CD14-positive monocyte (primary cell): ENCODE results near the gene BRD3OS. TPM values are rescaled to one million over a fixed set of nuclear protein-coding genes. Genes with fewer than 3 reads are reported as not detected.

Experiments used
- DNase-seq, 3 donors: peaks; one replicate each; pipeline ENCODE4 v3.0.0-alpha.2; 2011 to 2022
- H2AFZ ChIP-seq: 2 replicates; pipeline ENCODE4 v1.6.0; 2012; ENCODE audit warnings: mild to moderate bottlenecking, low read depth, low read length, inconsistent platforms; ENCODE audit not compliant: insufficient read depth, poor library complexity, severe bottlenecking
- H3K27ac ChIP-seq, 2 donors: 1 replicate in 1 of 2; 2 replicates in 1 of 2; pipeline ENCODE4 v1.5.1; 2012 to 2013; ENCODE audit warnings: low read length in 2 of 2, control low read depth in 1 of 2, inconsistent platforms in 1 of 2, low read depth in 1 of 2, mild to moderate bottlenecking in 1 of 2
- H3K27me3 ChIP-seq, 2 donors: one replicate each; pipeline versions ENCODE4 v1.6.0 to v1.6.1; 2011 to 2013; ENCODE audit warnings: low read length in 2 of 2; ENCODE audit not compliant: control insufficient read depth in 2 of 2, insufficient read depth in 2 of 2
- H3K36me3 ChIP-seq, 2 donors: replicated peaks in 1 of 2; 1 replicate in 1 of 2; 2 replicates in 1 of 2; pipeline versions ENCODE4 v1.5.1 to v1.6.1; 2012 to 2013; ENCODE audit warnings: low read length in 2 of 2, control low read depth in 1 of 2, inconsistent platforms in 1 of 2, mild to moderate bottlenecking in 1 of 2; ENCODE audit not compliant: insufficient read depth in 2 of 2, control insufficient read depth in 1 of 2
- H3K4me1 ChIP-seq, 2 donors: 1 replicate in 1 of 2; 2 replicates in 1 of 2; pipeline versions ENCODE4 v1.5.1 to v1.6.1; 2012 to 2013; ENCODE audit warnings: low read length in 2 of 2, control low read depth in 1 of 2, inconsistent platforms in 1 of 2, mild to moderate bottlenecking in 1 of 2, moderate library complexity in 1 of 2; ENCODE audit not compliant: insufficient read depth in 2 of 2, control insufficient read depth in 1 of 2
- H3K4me2 ChIP-seq: replicated peaks from 2 replicates; pipeline ENCODE3; 2012; ENCODE audit warnings: low read length, moderate library complexity, mild to moderate bottlenecking; ENCODE audit not compliant: poor library complexity, severe bottlenecking; ENCODE audit errors: extremely low read depth
- H3K4me3 ChIP-seq, 3 experiments: fragments of 200-600 bp in 1 of 3; sonication (generic) in 1 of 3; replicated peaks in 1 of 3; 1 replicate in 2 of 3; 2 replicates in 1 of 3; pipeline ENCODE4 v1.5.1; 2011 to 2013; ENCODE audit warnings: low read length in 3 of 3, mild to moderate bottlenecking in 3 of 3, control low read depth in 2 of 3, low read depth in 2 of 3, inconsistent platforms in 1 of 3, moderate library complexity in 1 of 3
- H3K79me2 ChIP-seq: 2 replicates; pipeline ENCODE4 v1.6.0; 2012; ENCODE audit warnings: mild to moderate bottlenecking, control low read depth, inconsistent platforms, low read length, moderate library complexity; ENCODE audit not compliant: insufficient read depth
- H3K9ac ChIP-seq: 2 replicates; pipeline ENCODE4 v1.6.0; 2017; ENCODE audit warnings: low read length, mild to moderate bottlenecking; ENCODE audit not compliant: insufficient read depth, poor library complexity, severe bottlenecking
- H3K9me3 ChIP-seq, 2 donors: replicated peaks in 1 of 2; 1 replicate in 1 of 2; 2 replicates in 1 of 2; pipeline versions ENCODE4 v1.5.1 to v1.6.1; 2012 to 2013; ENCODE audit warnings: low read length in 2 of 2, control low read depth in 1 of 2; ENCODE audit not compliant: control insufficient read depth in 1 of 2, insufficient read depth in 1 of 2
- H4K20me1 ChIP-seq: 2 replicates; pipeline ENCODE4 v1.6.0; 2012; ENCODE audit warnings: mild to moderate bottlenecking, low read length, control low read depth, moderate library complexity; ENCODE audit not compliant: insufficient read depth
- H3K27ac Mint-ChIP-seq, 7 donors: one replicate each; pipeline ENCODE4 v1.8.0; 2020; ENCODE audit warnings: mild to moderate bottlenecking in 7 of 7, mixed read lengths in 7 of 7, moderate library complexity in 6 of 7, inconsistent platforms in 2 of 7
- H3K27me3 Mint-ChIP-seq, 3 donors: one replicate each; pipeline ENCODE4 v1.8.0; 2021 to 2022; ENCODE audit warnings: low read depth in 3 of 3, mild to moderate bottlenecking in 3 of 3, mixed read lengths in 3 of 3, moderate library complexity in 3 of 3, inconsistent platforms in 1 of 3
- H3K36me3 Mint-ChIP-seq, 2 donors: one replicate each; pipeline ENCODE4 v1.8.0; 2020; ENCODE audit warnings: mixed read lengths in 2 of 2, inconsistent platforms in 1 of 2, mild to moderate bottlenecking in 1 of 2
- H3K4me1 Mint-ChIP-seq: one replicate; pipeline ENCODE4 v1.8.0; 2020; ENCODE audit warnings: mild to moderate bottlenecking, mixed read lengths
- H3K4me3 Mint-ChIP-seq, 2 donors: one replicate each; pipeline ENCODE4 v1.8.0; 2020; ENCODE audit warnings: mild to moderate bottlenecking in 2 of 2, mixed read lengths in 2 of 2, moderate library complexity in 1 of 2
- H3K9me3 Mint-ChIP-seq, 7 donors: one replicate each; pipeline ENCODE4 v1.8.0; 2020 to 2022; ENCODE audit warnings: mixed read lengths in 7 of 7, mild to moderate bottlenecking in 6 of 7, moderate library complexity in 6 of 7, inconsistent platforms in 2 of 7
- WGBS: methylation state at CpG from one replicate; pipeline ENCODE4 v1.1.5; 2013; ENCODE audit warnings: missing lambda C conversion rate; ENCODE audit not compliant: insufficient coverage; 5-methylcytosine and 5-hydroxymethylcytosine counted together
- intact Hi-C, 2 donors: fragments of 100-400 bp; cut with micrococcal nuclease; formaldehyde crosslinking; loops; one replicate each; pipeline versions ENCODE4 v1.15.0 to v1.15.1; 2023
- polyA plus RNA-seq, 3 donors: library from polyadenylated mRNA; depleted of rRNA in 1 of 3; unstranded in 2 of 3; stranded (reverse) in 1 of 3; fragments of 300-500 nt in 2 of 3; fragments of >200 nt in 1 of 3; fragmentation: Illumina TruSeq in 2 of 3; gene quantifications; 1 replicate in 2 of 3; 2 replicates in 1 of 3; pipeline ENCODE4 v1.2.3, GENCODE V29; 2012 to 2021
- TF ChIP-seq, protein P1 (sequence below): fragments of 200-600 bp; IDR thresholded peaks from one replicate; pipeline ENCODE4 v1.8.0; 2022; ENCODE audit warnings: antibody characterized with exemption, mild to moderate bottlenecking

Gene BRD3OS
- polyA plus RNA-seq, 3 donors, result 2.9 to 6.8 (median 6.6) TPM

DNA sequence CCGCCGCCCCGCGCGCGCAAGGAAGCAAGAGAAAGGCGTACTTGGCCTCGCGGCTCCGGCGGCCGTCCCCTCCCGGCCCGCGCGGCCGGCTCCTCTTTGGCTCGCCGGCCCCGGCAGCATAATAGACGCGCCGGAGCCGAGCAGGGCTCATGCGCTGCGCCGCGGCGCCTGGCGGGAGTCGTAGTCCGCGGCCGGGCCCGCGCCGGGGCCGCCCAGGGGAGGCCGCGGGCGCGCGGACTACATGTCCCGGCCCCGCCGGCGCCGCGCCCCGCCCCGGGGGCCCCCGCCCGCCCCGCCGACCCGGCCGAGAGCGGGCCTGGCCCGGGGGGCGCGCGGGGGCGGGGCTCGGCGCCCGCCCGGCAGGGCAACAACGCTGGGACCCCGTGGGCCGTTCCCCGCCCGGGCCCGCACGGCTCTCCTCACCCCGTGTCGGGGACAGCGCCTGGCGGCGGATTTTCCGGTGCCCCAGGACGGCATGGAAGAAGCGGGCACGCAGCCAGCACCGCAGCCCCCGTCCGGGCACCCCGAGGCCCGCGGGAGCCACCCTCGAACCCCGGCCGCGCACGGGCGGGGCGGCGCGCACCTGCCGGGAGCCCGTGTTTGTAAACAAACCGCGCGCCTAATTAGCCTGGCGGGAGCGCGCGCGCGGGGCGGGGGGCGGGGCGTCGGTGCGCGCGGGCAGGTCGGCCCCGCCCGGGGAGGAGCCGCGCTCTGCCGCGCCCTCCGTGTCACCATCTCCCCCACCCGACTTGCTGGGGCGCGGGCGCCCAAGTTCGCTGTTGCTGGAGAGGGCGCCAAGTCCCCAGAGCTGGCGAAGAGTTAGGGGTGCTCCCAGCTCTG lies 42.8 kb downstream of the BRD3OS start, which contains the start of gene BRD3:
TSS of gene BRD3 (minus strand) at position 123 of the 840 bp plus-strand sequence. CDS start 14,549 bp downstream, outside the sequence.
- TF ChIP-seq, protein P1, sequence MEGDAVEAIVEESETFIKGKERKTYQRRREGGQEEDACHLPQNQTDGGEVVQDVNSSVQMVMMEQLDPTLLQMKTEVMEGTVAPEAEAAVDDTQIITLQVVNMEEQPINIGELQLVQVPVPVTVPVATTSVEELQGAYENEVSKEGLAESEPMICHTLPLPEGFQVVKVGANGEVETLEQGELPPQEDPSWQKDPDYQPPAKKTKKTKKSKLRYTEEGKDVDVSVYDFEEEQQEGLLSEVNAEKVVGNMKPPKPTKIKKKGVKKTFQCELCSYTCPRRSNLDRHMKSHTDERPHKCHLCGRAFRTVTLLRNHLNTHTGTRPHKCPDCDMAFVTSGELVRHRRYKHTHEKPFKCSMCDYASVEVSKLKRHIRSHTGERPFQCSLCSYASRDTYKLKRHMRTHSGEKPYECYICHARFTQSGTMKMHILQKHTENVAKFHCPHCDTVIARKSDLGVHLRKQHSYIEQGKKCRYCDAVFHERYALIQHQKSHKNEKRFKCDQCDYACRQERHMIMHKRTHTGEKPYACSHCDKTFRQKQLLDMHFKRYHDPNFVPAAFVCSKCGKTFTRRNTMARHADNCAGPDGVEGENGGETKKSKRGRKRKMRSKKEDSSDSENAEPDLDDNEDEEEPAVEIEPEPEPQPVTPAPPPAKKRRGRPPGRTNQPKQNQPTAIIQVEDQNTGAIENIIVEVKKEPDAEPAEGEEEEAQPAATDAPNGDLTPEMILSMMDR, result no peak

DNA sequence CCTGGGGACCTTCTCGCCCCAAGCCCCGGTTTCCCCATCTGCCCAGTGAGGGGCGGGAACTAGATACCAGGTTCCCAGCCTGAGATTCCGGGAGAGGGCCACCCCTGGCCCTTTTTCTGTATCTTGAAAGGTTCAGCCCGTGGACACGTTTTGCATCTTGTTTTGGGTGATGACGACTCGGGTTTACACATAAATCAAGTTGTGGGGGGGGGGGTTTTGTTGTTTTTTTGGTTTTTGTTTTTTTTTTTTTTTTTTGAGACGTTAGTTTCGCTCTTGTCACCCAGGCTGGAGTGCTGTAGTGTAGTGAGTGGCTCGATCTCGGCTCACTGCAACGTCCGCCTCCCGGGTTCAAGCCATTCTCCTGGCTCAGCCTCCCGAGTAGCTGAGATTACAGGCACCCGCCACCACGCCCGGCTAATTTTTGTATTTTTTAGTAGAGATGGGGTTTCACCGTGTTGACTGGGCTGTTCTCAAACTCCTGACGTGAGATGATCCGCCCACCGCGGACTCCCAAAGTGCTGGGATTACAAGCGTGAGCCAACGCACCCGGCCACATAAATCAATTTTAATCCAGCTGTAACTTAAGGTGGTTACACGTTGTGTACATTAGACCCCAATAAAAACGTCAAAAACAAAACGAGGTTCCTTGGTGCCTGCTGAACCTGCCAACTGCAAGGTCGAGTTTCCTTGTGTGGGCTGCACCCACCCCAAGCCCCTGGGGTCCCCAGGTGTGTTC lies 43.6 kb downstream of the BRD3OS start:
- peaks cover 33% of the 10 kb centered on the region for H3K4me1 Mint-ChIP-seq
- Histone ChIP-seq H3K4me2 (peak overlapping the region; percentile 93), H3K79me2 (peaks cover 33% of the 10 kb centered on the region), H3K9me3 (no peaks in the 10 kb centered on the region), H3K4me1 (peaks cover 30 to 36% of the 10 kb centered on the region in 2 donors), H4K20me1 (peaks cover 32% of the 10 kb centered on the region), H2AFZ (peak overlapping the region; percentile 90), H3K9ac (peak overlapping the region; percentile 81), H3K27ac (peak overlapping the region; percentile 13 to 80), H3K36me3 (no peaks in the 10 kb centered on the region), H3K27me3 (peaks cover 0 to 19% of the 10 kb centered on the region in 2 donors), H3K4me3 (peak overlapping the region; percentile 53 to 86 (median 76))
- no peaks in the 10 kb centered on the region for H3K9me3 Mint-ChIP-seq
- peaks cover 23 to 30% (median 27%) of the 10 kb centered on the region in 3 donors for H3K27me3 Mint-ChIP-seq
- H3K27ac Mint-ChIP-seq, result peak overlapping the region; percentile 59 to 89 (median 84)
- H3K36me3 Mint-ChIP-seq, result peaks cover 1 to 2% of the 10 kb centered on the region in 2 donors
- TF ChIP-seq, protein P1, result no peak
- H3K4me3 Mint-ChIP-seq, result peak overlapping the region; percentile 87
- intact Hi-C loops, result loop anchor here (1.0 to 10.0 kb wide), 4 partner anchors 44 to 856 kb away; partner anchors contain the start of genes WDR5 (in 2 of the 2), BRD3OS (in 1 of the 2) and RXRA (in 1 of the 2)
- WGBS, result 30% methylated on average over 23 of the region's 31 CpGs
- DNase-seq, result peak in 1 of 3 donors; percentile 2

More for the DNA sequence above, 42.8 kb downstream of the BRD3OS start, which contains the start of gene BRD3:
- peaks cover 39% of the 10 kb centered on the region for H4K20me1 ChIP-seq
- H3K79me2 ChIP-seq, result peaks cover 41% of the 10 kb centered on the region
- Mint-ChIP-seq H3K27me3 (peaks cover 21 to 27% (median 23%) of the 10 kb centered on the region in 3 donors), H3K36me3 (peaks cover 6 to 9% of the 10 kb centered on the region in 2 donors), H3K4me3 (peak within 1 kb of the TSS; percentile 87 to 94), H3K9me3 (no peaks in the 10 kb centered on the region), H3K27ac (peak within 1 kb of the TSS; percentile 84 to 95 (median 92)), H3K4me1 (peaks cover 38% of the 10 kb centered on the region)
- WGBS, result under 1% methylated on average over 131 of the region's 131 CpGs
- H3K9ac ChIP-seq, result peak within 1 kb of the TSS; percentile 81
- peak within 1 kb of the TSS; percentile 61 to 80 for H3K27ac ChIP-seq
- peak; percentile 70 to 83 (median 77) for DNase-seq
- H3K4me2 ChIP-seq, result peak within 1 kb of the TSS; percentile 93
- no peaks in the 10 kb centered on the region for H3K9me3 ChIP-seq
- H3K36me3 ChIP-seq, result no peaks in the 10 kb centered on the region
- intact Hi-C loops, result loop anchor here (2.0 to 10.0 kb wide), 4 partner anchors 43 to 857 kb away; partner anchors contain the start of genes WDR5 (in 2 of the 2), BRD3OS (in 1 of the 2) and RXRA (in 1 of the 2)
- peak within 1 kb of the TSS; percentile 90 for H2AFZ ChIP-seq
- peak within 1 kb of the TSS; percentile 53 to 87 (median 76) for H3K4me3 ChIP-seq
- H3K27me3 ChIP-seq, result peaks cover 0 to 19% of the 10 kb centered on the region in 2 donors
- peaks cover 37 to 43% of the 10 kb centered on the region in 2 donors for H3K4me1 ChIP-seq
